Activated naive CD4-positive, alpha-beta T cell treated with anti-CD3 and anti-CD28 coated beads, Interleukin-2, amount 10 ng/mL, durations not matched to agents 7 days and 5 days (primary cell): ENCODE data around the gene MAP4K3.

Experiments used
- CTCF ChIA-PET: fragments of 350-600 bp; sonication (Branson Sonifier 250); formaldehyde crosslinking; loops from one replicate; lab custom pipeline; 2021; ENCODE audit warnings: antibody characterized with exemption; lab: Charles Lee
- DNase-seq: peaks from one replicate; pipeline ENCODE4 v3.0.0-alpha.2; 2020
- H3K27ac Mint-ChIP-seq: one replicate; pipeline ENCODE4 v1.8.0; 2021; ENCODE audit warnings: mild to moderate bottlenecking, moderate library complexity, mixed read lengths
- H3K27me3 Mint-ChIP-seq: one replicate; pipeline ENCODE4 v1.8.0; 2021; ENCODE audit warnings: mild to moderate bottlenecking, mixed read lengths
- H3K36me3 Mint-ChIP-seq: one replicate; pipeline ENCODE4 v1.8.0; 2021; ENCODE audit warnings: mixed read lengths
- H3K4me1 Mint-ChIP-seq: one replicate; pipeline ENCODE4 v1.8.0; 2021; ENCODE audit warnings: mixed read lengths
- H3K4me3 Mint-ChIP-seq: one replicate; pipeline ENCODE4 v1.8.0; 2021; ENCODE audit warnings: mild to moderate bottlenecking, moderate library complexity, mixed read lengths
- H3K9me3 Mint-ChIP-seq: one replicate; pipeline ENCODE4 v1.8.0; 2021; ENCODE audit warnings: mixed read lengths

Gene MAP4K3

GRCh38 chr2:39468579-39469451 lies 31.7 kb upstream of the MAP4K3 start:
- DNase-seq, result no peak
- Mint-ChIP-seq H3K36me3 (no peaks in the 10 kb centered on the region), H3K4me1 (peaks cover 16% of the 10 kb centered on the region), H3K9me3 (no peaks in the 10 kb centered on the region), H3K4me3 (no peak overlapping the region), H3K27me3 (no peaks in the 10 kb centered on the region), H3K27ac (no peak overlapping the region)
- CTCF ChIA-PET, result interaction anchor here (1.3 to 1.5 kb wide), 2 partner anchors 10 to 27 kb away, joined by 4 to 5 read pairs; no protein-coding TSS in a partner anchor

GRCh38 chr2:39466311-39466710 lies 29.2 kb upstream of the MAP4K3 start:
- Mint-ChIP-seq H3K36me3 (no peaks in the 10 kb centered on the region), H3K4me3 (no peak overlapping the region), H3K9me3 (no peaks in the 10 kb centered on the region), H3K27me3 (no peaks in the 10 kb centered on the region), H3K27ac (no peak overlapping the region), H3K4me1 (peaks cover 16% of the 10 kb centered on the region)
- CTCF ChIA-PET, result no interaction called here
- DNase-seq, result no peak

DNA sequence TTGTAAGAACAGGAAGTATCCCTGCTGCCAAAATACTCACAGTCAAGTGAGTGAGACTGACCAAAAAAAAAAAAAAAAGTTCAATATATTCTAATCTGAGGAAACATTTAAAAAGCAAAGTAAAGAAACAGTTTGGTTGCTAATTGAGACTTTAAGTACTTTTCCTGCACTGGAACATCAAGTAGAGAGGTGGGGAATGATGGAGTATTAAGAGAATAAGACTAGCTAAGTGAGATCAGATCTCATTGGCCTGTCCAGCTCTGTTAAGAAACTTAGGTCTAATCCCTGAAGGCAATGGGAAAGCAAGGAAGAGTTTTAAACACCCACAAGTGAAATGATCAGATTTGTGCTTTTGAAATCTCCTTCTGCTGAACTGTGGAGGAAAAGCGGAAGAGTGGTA lies 27.8 kb upstream of the MAP4K3 start:
- DNase-seq, result no peak
- no peak overlapping the region for H3K4me3 Mint-ChIP-seq
- CTCF ChIA-PET, result interaction anchor here (1.1 kb wide), 1 partner anchor 23 kb away, joined by 3 read pairs; no protein-coding TSS in a partner anchor
- H3K4me1 Mint-ChIP-seq, result peaks cover 16% of the 10 kb centered on the region
- no peaks in the 10 kb centered on the region for H3K27me3 Mint-ChIP-seq
- no peaks in the 10 kb centered on the region for H3K36me3 Mint-ChIP-seq
- H3K9me3 Mint-ChIP-seq, result no peaks in the 10 kb centered on the region
- no peak overlapping the region for H3K27ac Mint-ChIP-seq

- Mint-ChIP-seq H3K4me3 (no peak overlapping the region), H3K9me3 (peaks cover 2% of the 10 kb centered on the region), H3K27ac (no peak overlapping the region), H3K4me1 (peaks cover 4% of the 10 kb centered on the region), H3K27me3 (no peaks in the 10 kb centered on the region), H3K36me3 (peaks cover 3% of the 10 kb centered on the region)
- no peak for DNase-seq
- CTCF ChIA-PET, result no interaction called here
Observed at GRCh38 chr2:39455826-39456225, 18.7 kb upstream of the MAP4K3 start.

DNA sequence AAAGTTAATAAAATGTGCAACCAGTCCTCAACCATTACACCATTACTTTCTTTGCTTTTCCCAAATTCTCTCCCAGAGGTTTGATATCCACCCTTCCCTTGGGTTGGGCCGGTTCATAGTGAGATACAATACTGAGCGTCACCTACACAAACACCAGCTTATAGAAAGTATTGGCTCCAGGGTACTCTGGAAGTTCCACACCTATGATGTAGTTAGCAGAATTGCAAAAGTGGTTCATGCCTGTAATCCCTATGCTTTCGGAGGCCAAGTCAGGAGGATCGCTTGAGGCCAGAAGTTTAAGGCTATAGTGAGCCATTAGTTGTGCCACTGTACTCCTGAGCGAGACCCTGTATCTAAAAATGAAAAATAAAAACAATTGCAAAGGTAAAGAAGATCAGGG lies 15.3 kb upstream of the MAP4K3 start:
- H3K36me3 Mint-ChIP-seq, result peaks cover 2% of the 10 kb centered on the region
- no peak for DNase-seq
- H3K4me3 Mint-ChIP-seq, result no peak overlapping the region
- no peaks in the 10 kb centered on the region for H3K9me3 Mint-ChIP-seq
- CTCF ChIA-PET, result no interaction called here
- H3K27me3 Mint-ChIP-seq, result no peaks in the 10 kb centered on the region
- H3K4me1 Mint-ChIP-seq, result peaks cover 4% of the 10 kb centered on the region
- H3K27ac Mint-ChIP-seq, result no peak overlapping the region

DNA sequence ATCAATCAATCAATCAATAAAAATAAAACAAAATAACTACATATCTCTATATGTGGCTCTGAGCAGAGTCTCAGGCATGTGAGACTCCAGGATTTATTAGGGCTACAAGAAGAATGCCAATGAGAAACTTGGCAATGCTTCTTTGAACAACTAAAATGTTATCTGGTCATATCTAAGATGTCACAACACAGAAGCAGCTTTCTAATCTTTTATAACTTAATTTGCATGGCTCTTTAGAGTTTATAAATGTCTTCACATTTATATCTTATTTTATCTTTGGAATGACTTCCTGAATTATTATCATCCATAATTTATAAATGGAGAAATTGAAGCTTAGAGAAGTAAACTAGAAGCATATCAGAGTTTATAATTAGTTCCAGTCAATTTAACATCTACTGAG lies 14.9 kb upstream of the MAP4K3 start:
- H3K9me3 Mint-ChIP-seq, result no peaks in the 10 kb centered on the region
- CTCF ChIA-PET, result no interaction called here
- DNase-seq, result no peak
- peaks cover 2% of the 10 kb centered on the region for H3K36me3 Mint-ChIP-seq
- no peaks in the 10 kb centered on the region for H3K27me3 Mint-ChIP-seq
- H3K4me1 Mint-ChIP-seq, result peaks cover 4% of the 10 kb centered on the region
- no peak overlapping the region for H3K27ac Mint-ChIP-seq
- no peak overlapping the region for H3K4me3 Mint-ChIP-seq

DNA sequence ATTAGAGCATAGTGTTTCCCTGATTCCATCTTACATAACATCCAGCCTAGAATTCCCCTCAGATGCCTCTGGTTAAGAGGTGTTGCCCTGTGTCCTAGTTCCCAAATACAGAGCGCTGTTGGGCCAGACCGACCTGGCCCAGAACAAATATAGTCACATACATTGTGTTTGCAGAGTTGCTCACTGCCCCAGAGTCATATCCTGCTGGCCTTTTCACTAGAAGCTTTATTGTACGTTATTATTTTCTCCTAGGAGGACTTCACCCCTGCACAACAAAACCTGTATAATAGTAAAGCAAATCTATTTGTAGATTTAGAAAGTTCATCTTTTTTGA lies 11.1 kb upstream of the MAP4K3 start:
- Mint-ChIP-seq H3K27me3 (no peaks in the 10 kb centered on the region), H3K36me3 (no peaks in the 10 kb centered on the region), H3K9me3 (no peaks in the 10 kb centered on the region), H3K4me3 (no peak overlapping the region), H3K4me1 (peaks cover 4% of the 10 kb centered on the region), H3K27ac (no peak overlapping the region)
- DNase-seq, result no peak
- CTCF ChIA-PET, result no interaction called here

- peaks cover 4% of the 10 kb centered on the region for H3K4me1 Mint-ChIP-seq
- no peak overlapping the region for H3K4me3 Mint-ChIP-seq
- H3K27ac Mint-ChIP-seq, result no peak overlapping the region
- CTCF ChIA-PET, result no interaction called here
- peaks cover 4% of the 10 kb centered on the region for H3K36me3 Mint-ChIP-seq
- peaks cover 6% of the 10 kb centered on the region for H3K9me3 Mint-ChIP-seq
- no peak for DNase-seq
- no peaks in the 10 kb centered on the region for H3K27me3 Mint-ChIP-seq
Observed at GRCh38 chr2:39447266-39448168, 10.4 kb upstream of the MAP4K3 start.

- no peak for DNase-seq
- CTCF ChIA-PET, result no interaction called here
- no peaks in the 10 kb centered on the region for H3K27me3 Mint-ChIP-seq
- H3K27ac Mint-ChIP-seq, result no peak overlapping the region
- H3K4me1 Mint-ChIP-seq, result peaks cover 2% of the 10 kb centered on the region
- peaks cover 10% of the 10 kb centered on the region for H3K9me3 Mint-ChIP-seq
- no peak overlapping the region for H3K4me3 Mint-ChIP-seq
- peaks cover 9% of the 10 kb centered on the region for H3K36me3 Mint-ChIP-seq
Observed at GRCh38 chr2:39445934-39446333, 8.8 kb upstream of the MAP4K3 start.

GRCh38 chr2:39443009-39443408 lies 5.9 kb upstream of the MAP4K3 start:
- H3K27ac Mint-ChIP-seq, result no peak overlapping the region
- peaks cover 11% of the 10 kb centered on the region for H3K9me3 Mint-ChIP-seq
- peaks cover 18% of the 10 kb centered on the region for H3K4me1 Mint-ChIP-seq
- CTCF ChIA-PET, result no interaction called here
- H3K36me3 Mint-ChIP-seq, result peaks cover 10% of the 10 kb centered on the region
- DNase-seq, result no peak
- H3K4me3 Mint-ChIP-seq, result no peak overlapping the region
- no peaks in the 10 kb centered on the region for H3K27me3 Mint-ChIP-seq

DNA sequence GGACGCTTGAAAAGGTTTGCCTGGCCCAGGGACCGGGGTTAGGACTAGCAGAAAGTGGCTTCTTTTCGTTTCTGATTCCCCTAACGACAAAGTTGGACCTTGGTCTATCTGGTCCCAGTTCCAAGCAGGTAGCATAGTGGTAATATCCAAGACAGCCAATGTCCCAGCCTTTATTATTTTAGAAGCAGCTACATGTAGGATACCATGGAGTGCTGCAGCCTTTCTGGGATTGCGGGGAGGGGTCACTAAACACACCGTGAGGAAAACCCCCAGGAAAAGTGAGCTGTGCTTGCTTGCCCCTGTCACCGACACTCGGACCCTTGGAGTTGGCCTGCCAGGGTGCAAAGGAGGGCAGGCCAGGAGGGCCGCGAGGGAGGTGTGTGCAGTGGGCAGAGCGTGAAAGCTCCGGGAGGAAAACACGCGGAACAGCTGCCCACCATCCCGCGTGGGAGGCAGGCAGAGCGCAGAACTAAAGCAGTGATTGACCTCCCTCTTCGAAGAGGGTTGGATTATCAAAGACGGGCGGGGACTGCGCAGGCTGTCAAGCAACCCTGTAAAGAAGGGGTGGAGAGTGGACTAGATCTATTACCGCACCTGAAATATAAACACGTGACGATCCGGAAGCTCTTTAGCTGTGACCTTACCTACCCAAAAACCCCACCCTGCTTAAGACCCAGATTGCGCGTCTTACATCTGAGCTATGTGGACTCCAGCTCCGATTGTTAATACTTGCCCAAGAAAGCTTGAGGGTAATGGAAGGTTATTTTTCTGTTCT lies 624 bp upstream of the MAP4K3 start:
- Mint-ChIP-seq H3K36me3 (peaks cover 10% of the 10 kb centered on the region), H3K27ac (peak overlapping the region; percentile 71), H3K4me3 (peak overlapping the region; percentile 84), H3K27me3 (no peaks in the 10 kb centered on the region), H3K4me1 (peaks cover 48% of the 10 kb centered on the region), H3K9me3 (peaks cover 7% of the 10 kb centered on the region)
- CTCF ChIA-PET, result no interaction called here
- peak; percentile 62 for DNase-seq

GRCh38 chr2:39435741-39436591 lies 1.1 kb downstream of the MAP4K3 start:
- Mint-ChIP-seq H3K4me1 (peaks cover 56% of the 10 kb centered on the region), H3K9me3 (peaks cover 1% of the 10 kb centered on the region), H3K36me3 (peaks cover 4% of the 10 kb centered on the region), H3K27me3 (no peaks in the 10 kb centered on the region), H3K4me3 (peak overlapping the region; percentile 84), H3K27ac (peak overlapping the region; percentile 56)
- no peak for DNase-seq
- CTCF ChIA-PET, result interaction anchor here (1.0 to 1.4 kb wide), 2 partner anchors 56 to 190 kb away, joined by 3 to 5 read pairs; no protein-coding TSS in a partner anchor

DNA sequence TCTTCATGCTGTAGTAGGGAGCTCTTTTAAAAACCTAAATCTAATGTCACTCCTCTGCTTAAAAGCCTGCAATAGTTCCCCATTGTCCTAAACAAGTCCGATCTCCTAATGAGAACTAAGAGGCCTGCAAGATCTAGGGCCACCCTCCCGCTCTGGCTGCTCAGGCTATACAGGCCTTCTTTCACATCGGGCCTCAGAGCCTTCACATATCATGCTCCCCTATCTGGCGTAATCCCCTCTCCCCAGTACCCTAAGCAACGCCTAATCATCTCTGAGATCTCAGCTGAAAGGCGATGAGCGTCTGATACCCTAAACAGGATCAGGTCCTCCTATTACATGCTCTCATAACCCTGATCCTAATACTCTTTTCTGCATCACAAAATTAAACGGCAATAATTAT lies 1.9 kb downstream of the MAP4K3 start:
- Mint-ChIP-seq H3K27me3 (no peaks in the 10 kb centered on the region), H3K27ac (no peak overlapping the region), H3K9me3 (no peaks in the 10 kb centered on the region), H3K4me1 (peaks cover 56% of the 10 kb centered on the region), H3K36me3 (peaks cover 3% of the 10 kb centered on the region), H3K4me3 (peak overlapping the region; percentile 84)
- CTCF ChIA-PET, result no interaction called here
- no peak for DNase-seq
